HG02798 (cell line): ENCODE data around the gene GIMD1.

Source experiments
- ATAC-seq: cut with Tn5 transposase; IDR thresholded peaks from one replicate; pipeline ENCODE4 v1.9.1; 2021; ENCODE audit warnings: mild to moderate bottlenecking; ENCODE audit not compliant: unreplicated experiment, poor library complexity

GIMD1 gene

GRCh38 chr4:106316773-106317409 lies 51.7 kb downstream of the GIMD1 start:
- peak; percentile 0 for ATAC-seq

DNA sequence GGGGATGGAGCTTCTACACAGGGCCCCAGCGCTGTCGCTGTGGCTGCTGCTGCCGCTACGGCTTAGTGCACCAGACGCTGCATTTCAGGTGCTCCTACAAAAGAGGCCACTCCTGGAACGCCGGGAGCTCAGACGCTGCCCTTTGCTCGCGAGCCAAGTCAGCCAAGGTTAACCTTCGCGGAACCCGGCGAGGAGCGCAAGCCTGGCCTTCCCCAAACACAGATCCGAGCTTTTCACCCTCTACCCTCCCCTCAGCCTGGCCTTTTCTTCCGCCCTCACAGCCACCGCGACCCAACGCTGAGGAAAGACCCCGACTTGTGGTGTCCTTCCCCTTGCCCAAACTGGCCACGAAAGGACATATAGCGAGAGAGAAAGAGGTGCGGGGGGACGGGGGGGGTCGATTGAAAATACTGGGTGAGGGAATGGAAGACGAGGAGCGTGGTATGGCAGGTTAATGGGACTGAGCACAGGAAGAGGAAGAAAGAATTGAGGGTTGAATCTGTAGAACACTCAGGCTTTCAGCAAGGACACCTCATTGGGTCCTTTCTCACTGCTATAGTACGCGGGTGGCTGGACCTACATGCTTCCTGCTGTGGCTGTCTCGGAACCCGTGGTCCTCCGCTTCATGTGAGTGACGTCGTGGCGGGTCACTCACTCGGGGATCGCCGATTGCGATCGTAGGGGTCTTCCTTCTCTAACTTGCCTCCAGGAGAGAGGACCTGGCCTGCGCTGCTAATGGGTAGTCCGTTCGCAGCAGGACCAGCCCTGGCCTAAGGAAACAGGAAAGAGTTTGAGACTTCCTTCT lies 52.4 kb downstream of the GIMD1 start, which contains the start of the genes AIMP1 and TBCK:
Gene AIMP1 (plus strand): TSS at position 583 of the 805 bp plus-strand sequence. CDS start 8,460 bp downstream, outside the sequence.
Gene TBCK (minus strand): TSS at position 242 of the 805 bp plus-strand sequence. CDS start 7,249 bp downstream, outside the sequence.
- peak; percentile 89 for ATAC-seq

- peak; percentile 24 for ATAC-seq
These were observed 53.1 kb downstream of the GIMD1 start for GRCh38 chr4:106315476-106315967.

DNA sequence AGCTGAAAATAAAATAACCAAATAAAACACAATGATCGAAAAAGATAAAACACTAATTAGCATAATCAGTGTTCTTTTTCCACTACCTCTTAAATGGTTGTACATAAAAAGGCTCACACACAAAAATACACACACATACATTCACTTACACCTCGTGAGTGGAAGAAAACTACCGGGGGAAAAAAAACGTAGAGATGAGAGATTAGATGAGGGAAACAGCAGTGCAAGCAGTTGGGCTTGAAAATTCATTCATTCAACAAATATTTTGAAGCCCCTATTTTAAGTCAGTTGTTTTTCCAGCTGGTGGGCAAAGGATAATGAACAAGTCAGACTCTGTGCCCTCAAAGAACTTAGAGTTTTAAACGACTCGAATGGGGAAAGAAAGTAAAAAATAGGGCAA lies 53.6 kb downstream of the GIMD1 start:
- no peak for ATAC-seq

- no peak for ATAC-seq
These were observed 55.5 kb downstream of the GIMD1 start for GRCh38 chr4:106312997-106313522.

- no peak for ATAC-seq
These were observed 56.2 kb downstream of the GIMD1 start for GRCh38 chr4:106312377-106312776.
